ENCODE data around the gene ASCC3.

ASCC3 gene

GRCh38 chr6:100721256-100721655, 159.9 kb downstream of the ASCC3 start:
- DNase-seq: no peak

GRCh38 chr6:100719883-100720682, 161.0 kb downstream of the ASCC3 start:
- DNase-seq: no peak

- no peak for DNase-seq
These were observed 168.1 kb downstream of the ASCC3 start for GRCh38 chr6:100712997-100713396.

GRCh38 chr6:100706491-100706890, 174.6 kb downstream of the ASCC3 start:
- DNase-seq: no peak

- no peak for DNase-seq
These were observed 176.2 kb downstream of the ASCC3 start for GRCh38 chr6:100704961-100705360.

GRCh38 chr6:100701728-100702127, 179.4 kb downstream of the ASCC3 start:
- no peak for DNase-seq

- no peak for DNase-seq
These were observed 181.1 kb downstream of the ASCC3 start for GRCh38 chr6:100700009-100700408.

- no peak for DNase-seq
These were observed 185.7 kb downstream of the ASCC3 start for GRCh38 chr6:100695445-100695844.

- DNase-seq: no peak
These were observed 187.7 kb downstream of the ASCC3 start for GRCh38 chr6:100693249-100693927.

- DNase-seq: no peak
These were observed 189.2 kb downstream of the ASCC3 start for GRCh38 chr6:100691972-100692371.

- DNase-seq: no peak
These were observed 194.9 kb downstream of the ASCC3 start for GRCh38 chr6:100686216-100686615.

GRCh38 chr6:100685747-100686146, 195.4 kb downstream of the ASCC3 start:
- no peak for DNase-seq

GRCh38 chr6:100680163-100680562, 201.0 kb downstream of the ASCC3 start:
- DNase-seq: no peak

GRCh38 chr6:100678027-100678426, 203.1 kb downstream of the ASCC3 start:
- no peak for DNase-seq

GRCh38 chr6:100677240-100677639, 203.9 kb downstream of the ASCC3 start:
- DNase-seq: no peak

GRCh38 chr6:100673641-100674040, 207.5 kb downstream of the ASCC3 start:
- no peak for DNase-seq

- no peak for DNase-seq
These were observed 209.4 kb downstream of the ASCC3 start for GRCh38 chr6:100671740-100672139.

- DNase-seq: no peak
These were observed 211.1 kb downstream of the ASCC3 start for GRCh38 chr6:100670056-100670455.

- no peak for DNase-seq
These were observed 216.1 kb downstream of the ASCC3 start for GRCh38 chr6:100665041-100665380.

GRCh38 chr6:100664274-100665040, 216.7 kb downstream of the ASCC3 start:
- DNase-seq: no peak

GRCh38 chr6:100663219-100663863, 217.8 kb downstream of the ASCC3 start:
- DNase-seq: no peak

GRCh38 chr6:100662264-100662663, 218.9 kb downstream of the ASCC3 start:
- DNase-seq: no peak

- DNase-seq: no peak
These were observed 222.6 kb downstream of the ASCC3 start for GRCh38 chr6:100658486-100658885.

Measured in NCI-H187 treated with DMSO at 0.1 percent for 48 hours (cell line).